22Rv1 (cell line): ENCODE results near the gene KMT5C.

Experiments
- ZFX ChIP-seq: fragments of 450-650 bp; IDR thresholded peaks from 2 replicates; pipeline ENCODE4 v1.6.1; 2017; ENCODE audit warnings: antibody characterized with exemption, borderline replicate concordance
- TF ChIP-seq, protein P1 (sequence below): fragments of 450-650 bp; IDR thresholded peaks from 2 replicates; pipeline ENCODE4 v1.5.1; 2017; ENCODE audit warnings: mild to moderate bottlenecking

DNA sequence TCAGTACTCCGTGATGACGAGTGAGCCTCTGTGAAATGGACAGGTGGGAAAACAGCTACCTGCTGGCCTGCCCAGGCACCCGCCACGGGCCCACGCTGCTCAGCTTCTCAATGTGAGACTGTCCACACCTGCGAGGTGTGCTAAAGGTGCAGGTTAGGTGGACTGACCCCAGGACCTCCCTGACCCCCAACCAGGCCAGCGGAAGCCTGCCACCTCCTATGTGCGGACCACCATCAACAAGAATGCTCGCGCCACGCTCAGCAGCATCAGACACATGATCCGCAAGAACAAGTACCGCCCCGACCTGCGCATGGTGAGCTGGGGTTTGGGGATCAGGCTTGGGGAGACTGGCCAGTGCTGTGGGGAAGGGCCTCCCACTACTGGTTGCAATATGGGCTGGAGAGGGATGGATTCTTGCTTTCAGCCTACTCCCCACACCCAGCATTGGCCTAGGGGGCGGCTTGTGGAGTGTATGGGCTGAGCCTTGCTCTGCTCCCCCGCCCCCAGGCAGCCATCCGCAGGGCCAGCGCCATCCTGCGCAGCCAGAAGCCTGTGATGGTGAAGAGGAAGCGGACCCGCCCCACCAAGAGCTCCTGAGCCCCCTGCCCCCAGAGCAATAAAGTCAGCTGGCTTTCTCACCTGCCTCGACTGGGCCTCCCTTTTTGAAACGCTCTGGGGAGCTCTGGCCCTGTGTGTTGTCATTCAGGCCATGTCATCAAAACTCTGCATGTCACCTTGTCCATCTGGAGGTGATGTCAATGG, 48.2 kb downstream of the KMT5C start:
- TF ChIP-seq, protein P1, sequence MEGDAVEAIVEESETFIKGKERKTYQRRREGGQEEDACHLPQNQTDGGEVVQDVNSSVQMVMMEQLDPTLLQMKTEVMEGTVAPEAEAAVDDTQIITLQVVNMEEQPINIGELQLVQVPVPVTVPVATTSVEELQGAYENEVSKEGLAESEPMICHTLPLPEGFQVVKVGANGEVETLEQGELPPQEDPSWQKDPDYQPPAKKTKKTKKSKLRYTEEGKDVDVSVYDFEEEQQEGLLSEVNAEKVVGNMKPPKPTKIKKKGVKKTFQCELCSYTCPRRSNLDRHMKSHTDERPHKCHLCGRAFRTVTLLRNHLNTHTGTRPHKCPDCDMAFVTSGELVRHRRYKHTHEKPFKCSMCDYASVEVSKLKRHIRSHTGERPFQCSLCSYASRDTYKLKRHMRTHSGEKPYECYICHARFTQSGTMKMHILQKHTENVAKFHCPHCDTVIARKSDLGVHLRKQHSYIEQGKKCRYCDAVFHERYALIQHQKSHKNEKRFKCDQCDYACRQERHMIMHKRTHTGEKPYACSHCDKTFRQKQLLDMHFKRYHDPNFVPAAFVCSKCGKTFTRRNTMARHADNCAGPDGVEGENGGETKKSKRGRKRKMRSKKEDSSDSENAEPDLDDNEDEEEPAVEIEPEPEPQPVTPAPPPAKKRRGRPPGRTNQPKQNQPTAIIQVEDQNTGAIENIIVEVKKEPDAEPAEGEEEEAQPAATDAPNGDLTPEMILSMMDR: no peak
- TF ChIP-seq ZFX: no peak
